H1 (cell line): ENCODE data around the gene KCTD10. TPM values are rescaled to one million over a fixed set of nuclear protein-coding genes. Genes with fewer than 3 reads are reported as not detected.

Experiments used
- BCL11A ChIP-seq, 2 experiments: IDR thresholded peaks; one replicate each; pipeline ENCODE4 v1.6.1; 2011; ENCODE audit warnings: low read depth in 2 of 2, low read length in 2 of 2, mild to moderate bottlenecking in 2 of 2
- CBX5 ChIP-seq: fragments of 300-800, 300-1000 bp; sonication (generic); IDR thresholded peaks from 2 replicates; pipeline ENCODE4 v1.7.1; 2016; ENCODE audit warnings: antibody characterized with exemption, low read length, low read depth
- CHD1 ChIP-seq: IDR thresholded peaks from 2 replicates; pipeline ENCODE4 v1.6.1; 2012; ENCODE audit warnings: low read depth, low read length, improper control_type of control experiment
- CHD2 ChIP-seq: IDR thresholded peaks from 2 replicates; pipeline ENCODE4 v1.6.1; 2012; ENCODE audit warnings: low read length, improper control_type of control experiment
- CTCF ChIP-seq, 3 experiments: IDR thresholded peaks; 1 replicate in 2 of 3; 2 replicates in 1 of 3; pipeline versions ENCODE4 v1.5.1 to v1.6.1; 2011; ENCODE audit warnings: low read length in 3 of 3, mild to moderate bottlenecking in 3 of 3, inconsistent platforms in 2 of 3, low read depth in 1 of 3, moderate library complexity in 1 of 3; ENCODE audit not compliant: insufficient read depth in 1 of 3; ENCODE audit errors: control extremely low read depth in 1 of 3
- E2F6 ChIP-seq: IDR thresholded peaks from 2 replicates; pipeline ENCODE4 v1.6.1; 2012; ENCODE audit warnings: inconsistent platforms
- EP300 ChIP-seq, 2 experiments: IDR thresholded peaks; 1 replicate in 1 of 2; 2 replicates in 1 of 2; pipeline ENCODE4 v1.6.1; 2011 to 2012; ENCODE audit warnings: low read depth in 2 of 2, low read length in 2 of 2, mild to moderate bottlenecking in 2 of 2, borderline replicate concordance in 1 of 2, inconsistent platforms in 1 of 2, moderate library complexity in 1 of 2
- EZH2 ChIP-seq: fragments of 200-600 bp; sonication (generic); IDR thresholded peaks from 2 replicates; pipeline ENCODE4 v1.7.1; 2012; ENCODE audit warnings: low read depth, mild to moderate bottlenecking, moderate library complexity, low read length, inconsistent platforms; ENCODE audit not compliant: severe bottlenecking
- GABPA ChIP-seq: IDR thresholded peaks from 2 replicates; pipeline ENCODE4 v1.6.1; 2011; ENCODE audit warnings: mild to moderate bottlenecking, low read length, moderate library complexity, borderline replicate concordance; ENCODE audit not compliant: insufficient read depth
- HDAC6 ChIP-seq: IDR thresholded peaks from one replicate; pipeline ENCODE4 v1.7.1; 2012; ENCODE audit warnings: low read depth, mild to moderate bottlenecking, inconsistent platforms, low read length, moderate library complexity
- JUN ChIP-seq: IDR thresholded peaks from 2 replicates; pipeline ENCODE4 v1.6.1; 2011; ENCODE audit warnings: low read depth, mild to moderate bottlenecking, improper control_type of control experiment, low read length
- PHF8 ChIP-seq: fragments of 200-600 bp; sonication (generic); conservative IDR thresholded peaks from 2 replicates; pipeline ENCODE4 v1.7.1; 2012; ENCODE audit warnings: low read depth, mild to moderate bottlenecking, inconsistent platforms, low read length, moderate library complexity
- RAD21 ChIP-seq, 2 experiments: IDR thresholded peaks in 1 of 2; conservative IDR thresholded peaks in 1 of 2; 2 replicates each; pipeline ENCODE4 v1.6.1; 2011; ENCODE audit warnings: low read depth in 2 of 2, low read length in 2 of 2, improper control_type of control experiment in 1 of 2, inconsistent platforms in 1 of 2, mild to moderate bottlenecking in 1 of 2, moderate library complexity in 1 of 2
- RBBP5 ChIP-seq: IDR thresholded peaks from 2 replicates; pipeline ENCODE4 v1.7.1; 2012; ENCODE audit warnings: low read depth, mild to moderate bottlenecking, inconsistent platforms, low read length, moderate library complexity, borderline replicate concordance
- SIN3A ChIP-seq, 2 experiments: IDR thresholded peaks in 1 of 2; conservative IDR thresholded peaks in 1 of 2; 2 replicates each; pipeline ENCODE4 v1.6.1; 2011 to 2012; ENCODE audit warnings: low read length in 2 of 2, improper control_type of control experiment in 1 of 2, low read depth in 1 of 2, mild to moderate bottlenecking in 1 of 2
- SIX5 ChIP-seq: IDR thresholded peaks from 2 replicates; pipeline ENCODE4 v1.6.1; 2011; ENCODE audit warnings: mild to moderate bottlenecking, low read depth, low read length
- TCF12 ChIP-seq: IDR thresholded peaks from 2 replicates; pipeline ENCODE4 v1.6.1; 2011; ENCODE audit warnings: low read depth, mild to moderate bottlenecking, low read length
- TEAD4 ChIP-seq: IDR thresholded peaks from 2 replicates; pipeline ENCODE4 v1.6.1; 2012; ENCODE audit warnings: low read depth, low read length, inconsistent platforms, mixed read lengths
- polyA plus RNA-seq, 7 experiments: library from polyadenylated mRNA; depleted of rRNA in 3 of 7; stranded (reverse) in 5 of 7; unstranded in 2 of 7; fragments of >200 nt in 5 of 7; fragments of 200-250 nt in 2 of 7; gene quantifications; 1 replicate in 5 of 7; 2 replicates in 1 of 7; 4 replicates in 1 of 7; pipeline versions ENCODE4 v1.2.1 to v1.2.3, GENCODE V29; 2011 to 2013; ENCODE audit warnings: missing spikeins in 2 of 7, mixed read lengths in 2 of 7
- total RNA-seq: library from RNA; stranded (reverse); fragmentation: NEBNext Ultra II Directional; extraction: Animal tissue kit (Norgen Biotek cat#: 25700); gene quantifications from 2 replicates; pipeline ENCODE4 v1.2.1, GENCODE V29; 2021

KCTD10 gene
- total and polyA plus RNA-seq, 2 of the 8 experiments (the other 6 are each of a cell fraction or from before 2014, with no cell fraction given): 45.3 to 52.4 TPM

GRCh38 chr12:109477185-109477962 is at the start of gene KCTD10, which contains the start of gene UBE3B (continued):
- TF ChIP-seq BCL11A (IDR thresholded peaks at IDR 0.05; ENCODE audit: low read depth in 2 of 2, low read length in 2 of 2) (no peak), SIN3A (conservative IDR thresholded peaks at IDR 0.05 in 1 of 2, IDR thresholded peaks at IDR 0.05 in 1 of 2; ENCODE audit: low read depth in 1 of 2, low read length in 2 of 2) (peak; percentile 36 to 45; a peak in 1 of 4 replicates), RAD21 (IDR thresholded peaks at IDR 0.05 in 1 of 2, conservative IDR thresholded peaks at IDR 0.05 in 1 of 2; ENCODE audit: low read depth in 2 of 2, low read length in 2 of 2) (no peak; a peak in 2 of 4 replicates), CBX5 (no peak), EZH2 (no peak), TEAD4 (no peak), JUN (no peak), E2F6 (peak; percentile 43), CHD2 (no peak), GABPA (peak; percentile 97), TCF12 (no peak), SIX5 (peak; percentile 20; the same call in 1 of the 2 replicates), EP300 (IDR thresholded peaks at IDR 0.05; ENCODE audit: borderline replicate concordance in 1 of 2, low read depth in 2 of 2, low read length in 2 of 2) (no peak), CTCF (IDR thresholded peaks at IDR 0.05; ENCODE audit: control extremely low read depth in 1 of 3, insufficient read depth in 1 of 3, low read depth in 1 of 3, low read length in 3 of 3) (no peak), HDAC6 (no peak), CHD1 (no peak), RBBP5 (peak; percentile 24; the same call in 1 of the 2 replicates), PHF8 (peak; percentile 87)
